Glomerular visceral epithelial cell (primary cell): ENCODE data around the gene ABHD15.
"Not testable (repeated sequence)": the region's sequence is repeated elsewhere in the genome, so short reads cannot be mapped to it uniquely, and the experiment has no call there.

Source experiments
- DNase-seq: peaks from one replicate; pipeline ENCODE4 v3.0.0-alpha.2; 2016; ENCODE audit errors: extremely low spot score

Gene ABHD15

DNA sequence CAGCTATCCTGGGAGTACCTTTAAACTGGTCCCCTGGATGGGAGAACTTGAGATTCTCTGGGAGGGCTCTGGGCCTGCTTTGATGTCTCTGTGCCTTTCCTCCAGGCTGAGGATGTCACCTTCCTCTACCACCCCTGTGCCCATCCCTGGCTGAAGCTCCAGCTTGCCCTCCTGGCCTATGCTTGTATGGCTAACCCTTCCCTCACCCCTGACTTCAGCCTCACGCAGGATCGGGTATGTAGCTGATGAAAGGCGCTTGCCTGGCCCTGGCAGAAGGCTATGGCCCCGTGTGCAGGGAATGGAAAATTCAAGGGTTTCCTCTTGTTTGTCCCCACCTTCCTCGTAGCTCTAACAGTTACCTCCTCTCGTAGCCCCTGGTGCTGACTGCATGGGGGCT, 4.6 kb upstream of the ABHD15 start:
- DNase-seq, result no peak

- no peak for DNase-seq
Observed at GRCh38 chr17:29570521-29570920, 3.7 kb upstream of the ABHD15 start.

- no peak for DNase-seq
Observed at GRCh38 chr17:29569245-29569950, 2.6 kb upstream of the ABHD15 start.

DNA sequence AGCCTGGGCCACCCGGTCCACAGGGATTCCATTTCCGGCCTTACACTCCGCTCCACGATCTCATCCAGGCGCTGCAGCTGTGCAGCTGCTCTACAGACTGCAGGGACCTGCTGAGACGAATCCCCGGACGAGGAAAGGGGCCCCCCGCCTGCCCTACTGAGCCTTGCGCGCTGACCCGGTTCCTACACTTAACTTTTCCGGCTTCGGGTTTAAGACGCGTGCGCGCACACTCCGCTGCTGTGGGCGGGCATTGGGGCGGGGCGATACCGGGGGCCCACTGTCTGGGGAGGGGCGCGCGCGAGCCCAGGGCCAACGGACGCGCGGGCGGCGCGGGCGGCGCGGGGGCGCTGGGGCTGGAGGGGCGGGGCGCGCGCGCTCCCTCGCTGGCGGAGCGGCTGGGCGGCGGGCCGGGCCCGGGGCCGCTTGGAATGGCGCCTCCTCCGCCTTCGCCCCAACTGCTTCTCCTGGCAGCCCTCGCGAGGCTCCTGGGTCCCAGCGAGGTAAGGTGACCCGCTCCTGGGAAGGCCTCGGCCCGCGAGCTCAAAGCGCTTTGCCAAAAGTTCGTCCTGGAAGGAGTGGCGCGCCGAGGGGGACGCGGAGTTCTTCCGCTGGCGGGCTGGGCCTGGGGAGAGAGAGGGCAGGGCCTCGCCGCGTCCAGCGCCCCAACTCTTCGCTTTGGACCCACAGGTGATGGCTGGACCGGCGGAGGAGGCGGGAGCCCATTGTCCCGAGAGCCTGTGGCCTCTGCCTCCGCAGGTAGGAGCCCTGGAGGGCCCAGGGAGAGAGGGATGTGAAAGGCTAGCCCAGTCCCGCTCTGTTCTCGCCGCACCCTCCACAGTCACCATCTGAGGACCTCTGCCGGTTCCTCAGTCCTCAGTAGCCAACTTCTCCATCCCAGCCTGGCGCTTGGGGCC, 1.8 kb upstream of the ABHD15 start, which contains the start of gene TP53I13:
Gene TP53I13 (plus strand): TSS at position 371 of the 914 bp plus-strand sequence. CDS start 58 bp downstream, at position 429.
- DNase-seq, result peak; percentile 90

GRCh38 chr17:29567554-29568330, 905 bp upstream of the ABHD15 start:
- DNase-seq, result peak; percentile 67

GRCh38 chr17:29567304-29567553, 392 bp upstream of the ABHD15 start:
- DNase-seq, result no peak

DNA sequence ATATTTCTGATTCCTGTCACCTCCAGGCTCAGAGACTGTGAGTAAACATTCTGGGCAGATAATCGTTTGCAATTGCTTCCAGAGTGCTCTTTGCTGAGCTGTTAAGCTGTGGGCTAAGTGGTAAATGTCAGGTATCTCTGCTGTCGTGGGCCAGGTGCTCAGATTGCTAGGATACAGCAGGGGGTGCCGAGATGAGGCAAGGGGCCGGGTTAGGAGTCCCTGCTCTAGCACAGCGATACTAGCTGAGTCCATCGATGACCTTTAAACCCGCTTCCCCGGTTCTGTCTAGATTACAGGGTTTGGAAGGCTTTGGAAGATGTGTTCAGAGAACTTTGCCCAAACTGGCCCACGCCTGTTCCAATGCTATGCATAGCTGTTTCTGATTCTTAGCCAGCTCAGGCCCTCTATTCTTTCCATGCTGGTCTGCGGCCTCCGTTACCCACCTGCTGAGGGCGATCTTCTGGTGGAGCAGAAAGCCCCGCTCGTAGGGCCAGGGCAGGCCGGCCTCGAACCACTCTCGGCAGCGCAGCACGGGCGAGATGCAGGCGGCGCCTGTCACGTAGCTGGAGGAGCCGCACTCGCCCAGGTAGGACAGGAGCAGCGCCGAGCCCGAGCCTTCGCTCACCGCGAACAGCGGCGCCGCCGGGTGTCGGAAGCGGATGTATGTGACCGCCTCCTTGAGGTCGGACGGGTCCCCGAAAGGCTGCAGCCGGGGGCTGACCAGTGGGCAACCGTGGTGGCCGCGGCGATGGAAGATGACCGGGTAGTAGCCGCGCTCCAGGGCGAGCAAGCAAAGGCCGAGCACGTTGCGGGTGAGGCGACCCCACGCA, 979 bp downstream of the ABHD15 start:
- DNase-seq, result peak; percentile 37

DNA sequence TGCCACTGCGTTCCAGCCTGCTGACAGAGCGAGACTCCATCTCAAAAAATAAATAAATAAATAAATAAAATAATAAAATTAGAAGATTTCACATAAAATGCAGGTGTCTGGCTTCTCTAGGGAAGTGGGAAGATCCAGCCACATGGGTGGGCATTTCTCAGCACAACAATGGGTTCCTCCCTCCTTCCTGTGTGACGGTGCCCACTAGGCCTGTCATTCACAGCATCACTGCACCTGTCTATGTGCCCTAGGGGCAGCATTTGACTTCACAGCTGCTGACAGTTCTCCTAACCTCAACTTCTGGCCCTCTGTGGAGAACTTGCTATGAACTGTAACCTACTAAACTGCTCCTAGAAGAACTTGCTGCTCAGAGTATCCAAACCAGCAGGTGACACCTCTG, 3.0 kb downstream of the ABHD15 start:
- no peak for DNase-seq

- DNase-seq, result no peak
Observed at GRCh38 chr17:29562615-29563014, 4.2 kb downstream of the ABHD15 start.

DNA sequence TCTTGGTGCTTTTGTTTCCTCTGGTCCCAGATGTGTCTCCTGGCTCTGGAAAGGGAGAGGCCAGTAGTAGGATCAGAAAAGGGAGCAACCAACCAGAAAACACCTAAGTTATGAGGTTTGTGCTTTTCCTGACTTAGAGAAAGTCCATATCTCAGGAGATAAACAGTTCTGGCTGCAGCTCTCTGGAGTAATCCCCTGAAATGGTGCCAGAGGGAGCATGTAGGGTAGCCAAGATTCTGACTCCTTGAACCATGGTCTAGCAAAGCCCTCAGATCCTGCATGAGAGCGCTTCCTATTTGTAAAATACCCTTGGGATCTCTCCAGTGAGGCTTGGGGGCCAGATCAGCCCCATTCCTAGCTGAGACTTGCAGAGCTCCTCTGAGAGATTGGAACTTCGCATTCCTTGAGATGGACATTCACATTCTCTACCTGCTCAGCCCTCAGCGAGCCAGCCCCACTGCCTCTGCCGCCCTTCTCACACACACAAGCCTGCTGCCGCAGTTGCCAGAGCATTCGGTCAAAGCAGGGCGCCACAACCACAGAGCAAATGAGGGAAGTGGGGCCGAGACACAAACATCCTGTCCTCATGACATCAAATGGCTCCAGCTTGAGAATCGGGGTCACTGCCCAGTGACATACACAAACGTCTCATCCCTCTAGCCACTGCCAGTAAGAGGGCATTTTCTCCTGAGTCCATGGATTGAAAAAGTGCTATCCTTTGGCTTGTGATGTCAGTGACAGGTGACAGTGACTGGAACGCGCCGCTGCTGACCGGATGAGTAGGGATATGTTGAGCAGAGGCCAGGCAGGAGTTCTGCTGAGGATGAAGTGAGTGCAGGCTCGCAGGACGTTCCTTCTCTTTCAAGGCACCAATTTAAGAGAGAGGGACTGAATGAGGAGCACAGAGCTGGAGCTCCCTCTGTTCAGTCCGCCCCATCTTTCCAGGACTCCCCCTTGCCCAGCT, 5.0 kb downstream of the ABHD15 start:
- DNase-seq, result no peak

DNA sequence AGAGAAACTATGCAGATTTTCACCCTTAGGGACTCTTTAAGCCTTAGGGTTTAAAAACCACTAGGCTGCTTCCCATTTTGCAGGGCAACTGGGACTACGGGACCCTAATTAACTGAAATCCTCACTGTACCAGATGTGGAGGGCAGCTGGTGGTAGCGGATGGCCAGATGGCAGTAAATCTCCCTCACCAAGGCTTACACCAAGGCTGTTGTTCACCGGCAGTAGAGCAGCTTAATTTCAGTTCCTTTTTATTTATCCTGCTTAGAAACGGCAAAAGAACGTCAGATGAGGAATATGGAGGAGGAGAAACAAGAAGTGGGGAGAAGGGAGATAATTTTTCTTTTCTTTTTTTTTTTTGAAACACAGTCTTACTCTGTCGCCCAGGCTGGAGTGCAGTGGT, 6.5 kb downstream of the ABHD15 start:
- no peak for DNase-seq

GRCh38 chr17:29559640-29560039, 7.2 kb downstream of the ABHD15 start:
- no peak for DNase-seq

DNA sequence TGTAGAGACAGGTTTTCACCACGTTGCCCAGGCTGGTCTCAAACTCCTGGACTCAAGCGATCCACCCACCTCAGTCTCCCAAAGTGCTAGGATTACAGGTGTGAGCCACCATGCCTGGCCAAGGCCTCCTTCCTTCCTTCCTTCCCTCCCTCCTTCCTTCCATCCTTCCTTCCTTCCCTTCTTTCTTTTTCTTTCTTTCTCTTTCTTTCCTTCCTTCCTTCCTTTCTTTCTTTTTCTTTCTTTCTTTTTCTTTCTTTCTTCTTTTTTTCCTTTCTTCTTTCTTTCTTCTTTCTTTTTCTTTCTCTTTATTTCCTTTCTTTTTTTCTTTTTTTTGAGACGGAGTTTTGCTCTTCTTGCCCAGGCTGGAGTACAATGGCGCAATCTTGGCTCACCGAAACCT, 8.7 kb downstream of the ABHD15 start:
- DNase-seq, result not testable (repeated sequence)

DNA sequence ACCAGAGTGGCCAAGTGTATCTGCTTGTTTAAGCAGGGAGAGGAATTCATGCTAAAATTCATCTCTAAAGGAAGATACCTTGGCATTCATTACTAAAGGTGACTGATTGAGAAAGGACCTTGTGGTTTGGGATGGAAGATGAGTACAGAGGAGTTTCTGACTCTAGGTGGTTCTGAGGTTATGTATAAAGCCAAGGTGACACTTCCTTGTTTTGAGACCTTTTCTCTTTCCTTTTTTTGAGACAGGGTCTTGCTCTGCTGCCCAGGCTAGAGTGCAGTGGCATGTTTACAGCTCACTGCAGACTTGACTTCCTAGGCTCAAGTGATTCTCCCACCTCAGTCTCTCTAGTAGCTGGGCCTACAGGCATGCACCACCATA, 9.1 kb downstream of the ABHD15 start:
- DNase-seq, result no peak

DNA sequence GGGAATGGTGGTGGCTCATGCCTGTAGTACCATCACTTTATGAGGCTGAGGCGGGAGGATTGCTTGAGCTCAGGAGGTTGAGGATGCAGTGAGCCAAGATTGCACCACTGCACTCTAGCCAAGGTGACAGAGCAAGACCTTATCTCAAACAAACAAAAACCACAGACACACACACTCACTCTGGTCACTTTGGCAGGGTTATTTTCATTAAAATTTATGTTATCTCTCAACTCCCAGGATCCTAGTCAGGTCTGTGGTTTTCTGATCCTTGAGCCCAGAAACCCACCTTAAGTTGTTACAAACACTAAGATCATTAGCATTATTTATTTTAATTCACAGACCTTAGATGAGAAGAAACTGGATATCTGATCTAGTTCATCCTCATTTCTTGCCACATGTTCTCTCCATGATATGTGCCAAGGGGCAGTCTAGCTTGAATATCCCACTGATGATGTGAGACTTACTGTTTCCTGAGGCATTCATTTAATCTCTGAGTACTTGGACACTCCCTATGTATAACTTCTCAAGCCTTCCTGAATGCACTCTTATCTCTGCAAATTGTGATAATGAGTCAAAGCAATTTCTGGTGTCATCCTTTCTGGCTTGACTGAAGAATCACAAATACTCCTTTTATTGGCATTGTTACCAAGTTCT, 9.6 kb downstream of the ABHD15 start:
- DNase-seq, result no peak

GRCh38 chr17:29555840-29556239, 11.0 kb downstream of the ABHD15 start:
- DNase-seq, result peak; percentile 69

GRCh38 chr17:29549177-29549923, 17.5 kb downstream of the ABHD15 start:
- DNase-seq, result peak; percentile 31

DNA sequence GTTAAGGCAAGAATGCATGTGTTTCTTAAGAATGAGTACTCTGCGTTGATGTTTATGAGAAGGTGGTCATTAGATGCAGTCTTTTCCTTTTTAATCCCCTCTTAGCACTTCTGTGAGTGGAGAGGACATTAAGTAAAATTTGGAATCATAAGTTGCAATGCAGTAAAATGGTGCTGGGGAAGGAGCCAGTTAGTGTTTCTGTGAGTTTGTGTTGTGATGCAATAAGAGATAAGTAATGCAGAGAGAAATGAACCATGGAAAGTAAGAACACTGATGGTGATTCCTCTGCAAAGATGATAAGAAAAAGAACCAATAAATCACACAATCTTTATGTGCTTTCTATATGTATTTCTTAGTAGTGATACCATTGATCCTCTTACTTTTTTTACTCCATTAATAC, 20.0 kb downstream of the ABHD15 start:
- DNase-seq, result no peak

DNA sequence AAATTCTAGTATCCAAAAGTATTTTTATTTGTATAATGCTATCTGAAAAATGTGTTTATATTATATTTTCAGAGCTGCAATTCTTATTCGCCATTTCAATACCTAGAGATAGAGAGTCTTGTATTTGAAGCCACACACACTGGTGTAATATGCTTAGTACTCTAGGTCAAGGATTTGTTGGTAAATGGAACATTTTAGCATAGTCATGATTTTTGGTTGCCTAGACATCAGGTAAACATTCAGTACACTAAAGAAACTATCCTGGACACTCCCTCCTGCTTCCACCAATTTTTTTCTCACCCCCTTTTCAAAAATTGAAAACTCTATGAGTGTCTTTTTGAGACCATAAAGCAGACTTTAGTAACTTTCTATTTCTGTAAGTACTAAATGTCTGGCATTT, 20.8 kb downstream of the ABHD15 start:
- no peak for DNase-seq
